K562 (cell line): ENCODE measurements around the gene C2CD2. TPM values are rescaled to one million over a fixed set of nuclear protein-coding genes. Genes with fewer than 3 reads are reported as not detected.

Experiments used
- ATAC-seq: fragments of 200-7000 bp; cut with Tn5 transposase; 3 replicates; pipeline ENCODE4 v1.9.1; 2020; ENCODE audit warnings: moderate library complexity
- BruUV-seq: library from RNA; stranded (reverse); fragments of 400-500 nt; replicated peaks from 2 replicates; lab custom pipeline; 2021; lab: Mats Ljungman, UMichigan
- CTCF ChIA-PET: fragments of 300-600 bp; formaldehyde crosslinking; extraction: SDS; loops from one replicate; lab custom pipeline; 2021; ENCODE audit warnings: low intra/inter-chr PET ratio; lab: Yijun Ruan, JAX
- POLR2A ChIA-PET: fragments of 300-600, 350-650 bp; sonication (Branson Sonifier 250); formaldehyde crosslinking; extraction: SDS; loops from one replicate; lab custom pipeline; 2021; ENCODE audit warnings: antibody characterized with exemption, inconsistent platforms; lab: Yijun Ruan, JAX
- DNase-seq, 4 experiments: peaks; one replicate each; pipeline versions ENCODE4 v3.0.0 to v3.0.0-alpha.2; 2011 to 2018; ENCODE audit warnings: low spot score in 3 of 4, mixed read lengths in 3 of 4; ENCODE audit errors: extremely low read depth in 1 of 4
- FAIRE-seq: peaks from 2 replicates; lab custom pipeline; 2011; peaks lifted over from hg19 to GRCh38; lab: Jason Lieb, UNC
- H2AFZ ChIP-seq: 2 replicates; pipeline ENCODE4 v1.6.0; 2011; ENCODE audit warnings: low read depth, low read length, control low read depth, inconsistent platforms
- H3K27ac ChIP-seq: fragments of 200-600 bp; 3 replicates; pipeline ENCODE4 v1.8.0; 2011; ENCODE audit warnings: low read depth, mild to moderate bottlenecking, control low read depth, inconsistent platforms, low read length, moderate library complexity, mixed read lengths; ENCODE audit errors: extremely low read depth
- H3K27me3 ChIP-seq, 2 experiments: fragments of 300-600 bp in 1 of 2; 2 replicates in 1 of 2; 3 replicates in 1 of 2; pipeline versions ENCODE4 v1.6.0 to v1.8.0; 2011; ENCODE audit warnings: inconsistent platforms in 2 of 2, low read length in 2 of 2, mild to moderate bottlenecking in 1 of 2, mixed read lengths in 1 of 2, moderate library complexity in 1 of 2; ENCODE audit not compliant: control insufficient read depth in 2 of 2, insufficient read depth in 2 of 2
- H3K36me3 ChIP-seq: fragments of 300-600 bp; 3 replicates; pipeline ENCODE4 v1.8.0; 2011; ENCODE audit warnings: mild to moderate bottlenecking, low read length, inconsistent platforms; ENCODE audit not compliant: control insufficient read depth, insufficient read depth
- H3K4me1 ChIP-seq, 2 experiments: fragments of 200-600 bp in 1 of 2; replicated peaks in 1 of 2; 2 replicates in 1 of 2; 3 replicates in 1 of 2; pipeline versions ENCODE4 v1.5.1 to v1.8.0; 2011; ENCODE audit warnings: inconsistent platforms in 2 of 2, low read length in 2 of 2, mild to moderate bottlenecking in 1 of 2, mixed read lengths in 1 of 2, moderate library complexity in 1 of 2; ENCODE audit not compliant: control insufficient read depth in 2 of 2, insufficient read depth in 2 of 2
- H3K4me2 ChIP-seq: 2 replicates; pipeline ENCODE4 v1.6.1; 2011; ENCODE audit warnings: low read length, control low read depth, inconsistent platforms, mixed read lengths; ENCODE audit not compliant: insufficient read depth
- H3K4me3 ChIP-seq: fragments of 200-600 bp; sonication (generic), shearing (Covaris generic); 2 replicates; pipeline ENCODE4 v1.5.1; 2016; ENCODE audit warnings: control low read depth, inconsistent platforms
- H3K79me2 ChIP-seq: fragments of 200-600 bp; 3 replicates; pipeline ENCODE4 v1.8.0; 2011; ENCODE audit warnings: low read length, inconsistent platforms; ENCODE audit not compliant: control insufficient read depth, insufficient read depth
- H3K9ac ChIP-seq, 2 experiments: 2 replicates each; pipeline versions ENCODE4 v1.6.0 to v1.6.1; 2011; ENCODE audit warnings: low read depth in 2 of 2, low read length in 2 of 2, control low read depth in 1 of 2, inconsistent platforms in 1 of 2, mild to moderate bottlenecking in 1 of 2, mixed read lengths in 1 of 2; ENCODE audit not compliant: insufficient read depth in 1 of 2
- H3K9me1 ChIP-seq: one replicate; pipeline ENCODE4 v1.6.0; 2011; ENCODE audit warnings: inconsistent platforms, mild to moderate bottlenecking, low read length, moderate library complexity; ENCODE audit not compliant: control insufficient read depth, insufficient read depth
- H3K9me3 ChIP-seq: replicated peaks from 2 replicates; pipeline ENCODE4 v1.5.1; 2011; ENCODE audit warnings: low read depth, low read length, inconsistent platforms; ENCODE audit not compliant: control insufficient read depth, insufficient read depth
- H4K20me1 ChIP-seq: replicated peaks from 2 replicates; pipeline ENCODE4 v1.6.1; 2011; ENCODE audit warnings: low read length, inconsistent platforms, mixed read lengths; ENCODE audit not compliant: control insufficient read depth, insufficient read depth
- ARID2 ChIP-seq: fragments of 450-650 bp; IDR thresholded peaks from 2 replicates; pipeline ENCODE4 v1.6.1; 2017; ENCODE audit warnings: antibody characterized with exemption, mild to moderate bottlenecking
- CBX8 ChIP-seq: fragments of 200-600 bp; sonication (generic); IDR thresholded peaks from 2 replicates; pipeline ENCODE4 v1.6.1; 2012; ENCODE audit warnings: borderline replicate concordance, mixed run types, low read depth, mild to moderate bottlenecking, moderate library complexity, mixed read lengths, low read length, control low read depth, inconsistent platforms; ENCODE audit not compliant: poor library complexity, severe bottlenecking; ENCODE audit errors: extremely low read depth
- DPF2 ChIP-seq: fragments of 450-650 bp; IDR thresholded peaks from 2 replicates; pipeline ENCODE4 v1.6.1; 2016
- FOXJ2 ChIP-seq: fragments of 200-800 bp; sonication (Bioruptor generic); IDR thresholded peaks from 2 replicates; pipeline ENCODE4 v1.6.1; 2016; ENCODE audit warnings: missing genetic modification characterization, missing compliant biosample characterization
- GTF2A2 ChIP-seq: IDR thresholded peaks from 2 replicates; pipeline ENCODE4 v1.6.1; 2016; ENCODE audit warnings: mild to moderate bottlenecking, missing genetic modification characterization, missing compliant biosample characterization
- HDAC1 ChIP-seq, 2 experiments: fragments of 450-650 bp; IDR thresholded peaks; 2 replicates each; pipeline ENCODE4 v1.6.1; 2016 to 2017; ENCODE audit warnings: inconsistent platforms in 1 of 2, mild to moderate bottlenecking in 1 of 2, moderate library complexity in 1 of 2
- KLF1 ChIP-seq: fragments of 450-650 bp; IDR thresholded peaks from 2 replicates; pipeline ENCODE4 v1.6.1; 2016; ENCODE audit warnings: missing genetic modification characterization, missing compliant biosample characterization
- MBD2 ChIP-seq: sonication (generic); IDR thresholded peaks from 2 replicates; pipeline ENCODE4 v1.6.1; 2016; ENCODE audit warnings: low read depth, borderline replicate concordance
- PML ChIP-seq: IDR thresholded peaks from 2 replicates; pipeline ENCODE4 v1.6.1; 2012; ENCODE audit warnings: low read length, inconsistent platforms
- POLR2B ChIP-seq: fragments of 450-650 bp; IDR thresholded peaks from 2 replicates; pipeline ENCODE4 v1.6.1; 2018; ENCODE audit warnings: low read depth; ENCODE audit not compliant: partially characterized antibody
- SRF ChIP-seq, 2 experiments: fragments of 250-450, 450-650 bp in 1 of 2; sonication (Bioruptor Pico) in 1 of 2; sonication (generic) in 1 of 2; formaldehyde crosslinking; IDR thresholded peaks; 2 replicates each; pipeline versions ENCODE4 v1.5.0 to v1.5.1; 2020 to 2022; ENCODE audit warnings: mild to moderate bottlenecking in 1 of 2, missing genetic modification reagents in 1 of 2
- STAT5A ChIP-seq: IDR thresholded peaks from 2 replicates; pipeline ENCODE4 v1.6.1; 2012; ENCODE audit warnings: low read length, inconsistent platforms, borderline replicate concordance
- TCF7 ChIP-seq: sonication (generic); IDR thresholded peaks from 2 replicates; pipeline ENCODE4 v1.6.1; 2016; ENCODE audit warnings: antibody characterized with exemption, borderline replicate concordance
- WGBS: fragments of 100-300 bp; shearing (Covaris generic); methylation state at CpG from one replicate; pipeline ENCODE4 v1.1.6; 2016; ENCODE audit warnings: low coverage, mixed read lengths; ENCODE audit not compliant: insufficient coverage; ENCODE audit errors: missing lambda C conversion rate; 5-methylcytosine and 5-hydroxymethylcytosine counted together
- in situ Hi-C: fragments of 300-500 bp; cut with MboI; formaldehyde crosslinking; loops from 4 replicates; pipeline ENCODE4 v1.15.0; 2018; ENCODE audit warnings: inconsistent platforms, mixed read lengths
- intact Hi-C: fragments of 100-400 bp; cut with micrococcal nuclease; formaldehyde crosslinking; loops from 2 replicates; pipeline ENCODE4 v1.14.2; 2022
- polyA plus RNA-seq, 8 experiments: library from polyadenylated mRNA; depleted of rRNA in 4 of 8; stranded (reverse) in 5 of 8; unstranded in 3 of 8; fragments of >200 nt; fragmentation: Nextera tagmentation in 2 of 8; fragmentation: Illumina TruSeq in 1 of 8; extraction: Ambion mirVana in 2 of 8; extraction: Trizol in 1 of 8; gene quantifications; 2 replicates each; pipeline versions ENCODE4 v1.2.1 to v1.2.3, GENCODE V29; 2011 to 2014; ENCODE audit warnings: inconsistent platforms in 1 of 8, missing spikeins in 1 of 8
- total RNA-seq, 7 experiments: library from RNA; depleted of rRNA in 6 of 7; stranded (reverse); fragments of >200 nt in 6 of 7; fragmentation: Illumina TruSeq in 2 of 7; extraction: Trizol in 2 of 7; gene quantifications; 2 replicates each; pipeline versions ENCODE4 v1.2.1 to v1.2.3, GENCODE V29; 2011 to 2021; ENCODE audit warnings: low replicate concordance in 1 of 7
- TF ChIP-seq, protein P1 (sequence below): sonication (generic); formaldehyde crosslinking; IDR thresholded peaks from 2 replicates; pipeline ENCODE4 v1.8.0; 2022; ENCODE audit warnings: mild to moderate bottlenecking, missing genetic modification reagents

Gene C2CD2
- total and polyA plus RNA-seq, 9 of the 15 experiments (the other 6 are each of a cell fraction or from before 2014, with no cell fraction given), result 1.3 to 21.6 (median 12.1) TPM

GRCh38 chr21:41839387-41840000, 114.3 kb downstream of the C2CD2 start (continued):
- TF ChIP-seq FOXJ2 (tag) (no peak), STAT5A (no peak)
- TF ChIP-seq, protein P1, sequence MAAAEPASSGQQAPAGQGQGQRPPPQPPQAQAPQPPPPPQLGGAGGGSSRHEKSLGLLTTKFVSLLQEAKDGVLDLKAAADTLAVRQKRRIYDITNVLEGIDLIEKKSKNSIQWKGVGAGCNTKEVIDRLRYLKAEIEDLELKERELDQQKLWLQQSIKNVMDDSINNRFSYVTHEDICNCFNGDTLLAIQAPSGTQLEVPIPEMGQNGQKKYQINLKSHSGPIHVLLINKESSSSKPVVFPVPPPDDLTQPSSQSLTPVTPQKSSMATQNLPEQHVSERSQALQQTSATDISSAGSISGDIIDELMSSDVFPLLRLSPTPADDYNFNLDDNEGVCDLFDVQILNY (CRISPR knock-in tag), result no peak

DNA sequence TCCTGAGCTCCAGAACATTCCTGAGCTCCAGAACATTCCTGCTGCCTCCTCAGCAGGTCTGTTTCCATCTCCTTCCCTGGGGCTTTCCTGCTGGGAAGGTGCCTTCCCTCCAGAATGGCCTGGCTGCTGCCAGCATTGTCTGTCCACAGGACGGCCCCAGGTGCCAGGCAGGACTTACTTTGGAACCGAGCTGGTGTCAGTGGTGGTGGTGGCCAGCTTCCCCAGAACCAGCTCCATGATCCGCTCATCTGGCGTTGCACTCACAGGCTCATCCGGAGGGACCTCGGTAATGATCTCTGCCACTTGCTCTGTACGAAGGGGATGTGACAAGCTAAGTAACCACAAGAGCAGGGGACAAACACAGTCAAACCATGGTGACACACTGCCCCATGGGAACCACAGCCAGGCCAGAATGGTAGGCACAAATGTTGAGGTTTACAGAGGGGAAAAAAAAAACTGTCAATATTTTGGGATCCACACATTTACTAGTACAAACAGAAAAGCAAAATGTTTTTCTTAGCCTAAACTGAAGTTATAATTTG, 116.0 kb downstream of the C2CD2 start:
- ChIA-PET POLR2A (interaction anchor here (0.6 to 0.9 kb wide), 2 partner anchors 10 to 191 kb away, joined by 3 read pairs; no protein-coding TSS in a partner anchor), CTCF (no interaction called here)
- Histone ChIP-seq H4K20me1 (no peaks in the 10 kb centered on the region), H3K36me3 (peaks cover 60% of the 10 kb centered on the region), H3K27me3 (no peaks in the 10 kb centered on the region), H3K9ac (no peak overlapping the region), H3K79me2 (no peaks in the 10 kb centered on the region), H3K4me1 (peaks cover 11 to 23% of the 10 kb centered on the region in 2 experiments; a peak in 4 of 5 replicates), H3K4me3 (no peak overlapping the region), H3K9me3 (no peaks in the 10 kb centered on the region), H3K27ac (no peak overlapping the region), H3K9me1 (peaks cover 3% of the 10 kb centered on the region), H3K4me2 (no peak overlapping the region), H2AFZ (no peak overlapping the region)
- intact Hi-C loops (no loop called here), in situ Hi-C loops (no loop called here)
- 85% methylated on average over 7 of the region's 7 CpGs for WGBS
- BruUV-seq, result no TSS peak
- TF ChIP-seq CBX8 (no peak), HDAC1 (IDR thresholded peaks at IDR 0.05) (no peak), GTF2A2 (tag) (no peak), POLR2B (no peak), ARID2 (no peak), PML (no peak), TCF7 (no peak), DPF2 (no peak), SRF (CRISPR knock-in tag; IDR thresholded peaks at IDR 0.05) (no peak), MBD2 (no peak), KLF1 (tag) (no peak)
- DNase-seq (no peak), FAIRE-seq (no peak), ATAC-seq (no peak)
